PC-3 (cell line): ENCODE results near the gene GABRB2. TPM values are rescaled to one million over a fixed set of nuclear protein-coding genes. Genes with fewer than 3 reads are reported as not detected.

Source experiments
- ATAC-seq: fragments of 200-7000 bp; cut with Tn5 transposase; 2 replicates; pipeline ENCODE4 v1.9.1; 2020; ENCODE audit warnings: mild to moderate bottlenecking, moderate library complexity
- BruUV-seq: library from RNA; stranded (reverse); fragments of 400-500 nt; replicated peaks from 2 replicates; lab custom pipeline; 2021; lab: Mats Ljungman, UMichigan
- CTCF ChIA-PET: fragments of 300-600 bp; sonication (Branson Sonifier 250); formaldehyde crosslinking; loops from one replicate; lab custom pipeline; 2022; ENCODE audit warnings: antibody characterized with exemption; lab: Charles Lee
- POLR2A ChIA-PET: fragments of 300-600 bp; sonication (Branson Sonifier 250); formaldehyde crosslinking; loops from one replicate; lab custom pipeline; 2022; ENCODE audit warnings: antibody characterized with exemption; ENCODE audit not compliant: unreplicated experiment; lab: Charles Lee
- DNase-seq: peaks from one replicate; pipeline ENCODE4 v3.0.0-alpha.2; 2015
- H2AFZ ChIP-seq: fragments of 300-600 bp; sonication (generic); 2 replicates; pipeline ENCODE4 v1.6.0; 2016; ENCODE audit warnings: antibody characterized with exemption, low read length
- H3F3A ChIP-seq: fragments of 300-600 bp; sonication (generic); one replicate; pipeline ENCODE4 v1.6.0; 2017; ENCODE audit warnings: antibody characterized with exemption, low read length, control low read depth, mild to moderate bottlenecking; ENCODE audit not compliant: unreplicated experiment
- H3K27ac ChIP-seq: fragments of 300-600 bp; sonication (generic); 2 replicates; pipeline ENCODE4 v1.5.1; 2016; ENCODE audit warnings: mild to moderate bottlenecking, low read length
- H3K27me3 ChIP-seq: fragments of 300-600 bp; sonication (generic); 2 replicates; pipeline ENCODE4 v1.6.1; 2016; ENCODE audit warnings: low read length, mixed read lengths
- H3K36me3 ChIP-seq: fragments of 300-600 bp; sonication (generic); 2 replicates; pipeline ENCODE4 v1.6.1; 2016; ENCODE audit warnings: low read depth, mixed run types, low read length, mixed read lengths
- H3K4me1 ChIP-seq: fragments of 300-600 bp; sonication (generic); 2 replicates; pipeline ENCODE4 v1.5.1; 2016; ENCODE audit warnings: low read length; ENCODE audit not compliant: insufficient read depth
- H3K4me2 ChIP-seq: fragments of 300-600 bp; sonication (generic); 2 replicates; pipeline ENCODE4 v1.6.0; 2016; ENCODE audit warnings: low read length
- H3K4me3 ChIP-seq: fragments of 300-600 bp; sonication (generic); 2 replicates; pipeline ENCODE4 v1.5.1; 2016; ENCODE audit warnings: mild to moderate bottlenecking, low read length, mixed read lengths
- H3K79me2 ChIP-seq: fragments of 300-600 bp; sonication (generic); 2 replicates; pipeline ENCODE4 v1.6.1; 2017; ENCODE audit warnings: low read length, mixed read lengths
- H3K9ac ChIP-seq: fragments of 300-600 bp; sonication (generic); 2 replicates; pipeline ENCODE4 v1.6.0; 2016; ENCODE audit warnings: mild to moderate bottlenecking, low read length
- H3K9me2 ChIP-seq: fragments of 300-600 bp; sonication (generic); replicated peaks from 2 replicates; pipeline ENCODE4 v1.6.1; 2016; ENCODE audit warnings: mixed run types, low read length, mixed read lengths
- H3K9me3 ChIP-seq: fragments of 300-600 bp; sonication (generic); 2 replicates; pipeline ENCODE4 v1.6.1; 2016; ENCODE audit warnings: low read length, mixed read lengths
- H4K20me1 ChIP-seq: fragments of 300-600 bp; sonication (generic); 2 replicates; pipeline ENCODE4 v1.6.1; 2016; ENCODE audit warnings: low read length, mixed read lengths
- EZH2 ChIP-seq: fragments of 300-600 bp; sonication (generic); IDR thresholded peaks from one replicate; pipeline ENCODE4 v1.6.1; 2017; ENCODE audit warnings: antibody characterized with exemption, mild to moderate bottlenecking, low read length; ENCODE audit not compliant: unreplicated experiment
- EZH2phosphoT487 ChIP-seq: fragments of 300-600 bp; sonication (generic); IDR thresholded peaks from 2 replicates; pipeline ENCODE4 v1.6.1; 2018; ENCODE audit warnings: mild to moderate bottlenecking, antibody characterized with exemption, low read length, borderline replicate concordance
- intact Hi-C: fragments of 100-400 bp; cut with micrococcal nuclease; formaldehyde crosslinking; loops from 2 replicates; pipeline ENCODE4 v1.9.0; 2023
- total RNA-seq: library from RNA; depleted of rRNA; stranded (reverse); fragments of >200 nt; gene quantifications from 2 replicates; pipeline ENCODE4 v1.2.3, GENCODE V29; 2014
- TF ChIP-seq, protein P1 (sequence below): fragments of 300-600 bp; sonication (generic); conservative IDR thresholded peaks from 2 replicates; pipeline ENCODE4 v1.5.1; 2017; ENCODE audit warnings: antibody characterized with exemption, low read depth, mild to moderate bottlenecking, low read length

Gene GABRB2
- total RNA-seq, 1 experiment from 2014 or later, result not detected

DNA sequence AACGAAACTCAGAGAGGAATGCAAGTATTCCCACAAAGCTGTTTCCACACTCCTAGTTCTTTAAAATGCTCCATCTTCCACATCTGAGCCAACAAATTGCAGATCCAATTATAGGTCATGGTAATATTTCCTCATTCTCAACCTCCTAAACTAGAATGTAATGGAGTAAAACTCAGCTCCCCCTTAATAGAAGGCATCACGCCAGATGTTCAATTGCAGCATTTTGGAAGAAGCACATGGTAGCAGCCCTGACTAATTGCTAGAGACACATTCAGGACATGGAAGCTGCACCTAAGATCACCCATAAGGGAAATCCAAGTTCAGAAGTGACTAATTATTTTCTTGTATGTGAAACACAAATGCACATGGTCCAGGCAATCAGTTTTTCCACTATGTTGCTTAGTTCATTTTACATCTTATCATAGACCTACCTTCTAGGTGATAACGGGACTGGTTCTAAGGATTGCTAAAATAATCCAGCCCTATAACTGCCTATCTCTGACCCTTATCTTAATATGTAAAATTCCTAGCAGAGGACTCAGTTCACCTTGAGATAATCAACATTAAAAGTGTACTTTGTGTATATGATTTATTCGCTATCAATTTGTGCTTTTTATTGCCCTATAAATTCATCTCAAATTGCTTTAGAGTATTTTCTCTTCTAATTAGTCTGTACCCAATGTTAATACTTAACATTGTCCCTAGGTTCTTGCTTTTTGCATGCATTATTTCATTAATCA, 75.1 kb downstream of the GABRB2 start:
- ChIA-PET POLR2A (no interaction called here), CTCF (no interaction called here)
- H3K9ac ChIP-seq, result no peak overlapping the region
- H3K9me2 ChIP-seq, result no peaks in the 10 kb centered on the region
- no peaks in the 10 kb centered on the region for H3K36me3 ChIP-seq
- no peak for TF ChIP-seq EZH2phosphoT487
- no peak for TF ChIP-seq EZH2
- TF ChIP-seq, protein P1, sequence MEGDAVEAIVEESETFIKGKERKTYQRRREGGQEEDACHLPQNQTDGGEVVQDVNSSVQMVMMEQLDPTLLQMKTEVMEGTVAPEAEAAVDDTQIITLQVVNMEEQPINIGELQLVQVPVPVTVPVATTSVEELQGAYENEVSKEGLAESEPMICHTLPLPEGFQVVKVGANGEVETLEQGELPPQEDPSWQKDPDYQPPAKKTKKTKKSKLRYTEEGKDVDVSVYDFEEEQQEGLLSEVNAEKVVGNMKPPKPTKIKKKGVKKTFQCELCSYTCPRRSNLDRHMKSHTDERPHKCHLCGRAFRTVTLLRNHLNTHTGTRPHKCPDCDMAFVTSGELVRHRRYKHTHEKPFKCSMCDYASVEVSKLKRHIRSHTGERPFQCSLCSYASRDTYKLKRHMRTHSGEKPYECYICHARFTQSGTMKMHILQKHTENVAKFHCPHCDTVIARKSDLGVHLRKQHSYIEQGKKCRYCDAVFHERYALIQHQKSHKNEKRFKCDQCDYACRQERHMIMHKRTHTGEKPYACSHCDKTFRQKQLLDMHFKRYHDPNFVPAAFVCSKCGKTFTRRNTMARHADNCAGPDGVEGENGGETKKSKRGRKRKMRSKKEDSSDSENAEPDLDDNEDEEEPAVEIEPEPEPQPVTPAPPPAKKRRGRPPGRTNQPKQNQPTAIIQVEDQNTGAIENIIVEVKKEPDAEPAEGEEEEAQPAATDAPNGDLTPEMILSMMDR, result no peak
- no peaks in the 10 kb centered on the region for H4K20me1 ChIP-seq
- DNase-seq (no peak), ATAC-seq (no peak)
- intact Hi-C loops, result no loop called here
- no peak overlapping the region for H2AFZ ChIP-seq
- H3K4me2 ChIP-seq, result no peak overlapping the region
- H3F3A ChIP-seq, result no peaks in the 10 kb centered on the region
- H3K27me3 ChIP-seq, result no peaks in the 10 kb centered on the region
- no peak overlapping the region for H3K27ac ChIP-seq
- peaks cover 26% of the 10 kb centered on the region; the same call in 1 of the 2 replicates for H3K9me3 ChIP-seq
- H3K4me1 ChIP-seq, result no peaks in the 10 kb centered on the region
- BruUV-seq, result no TSS peak
- H3K79me2 ChIP-seq, result no peaks in the 10 kb centered on the region
- no peak overlapping the region for H3K4me3 ChIP-seq

DNA sequence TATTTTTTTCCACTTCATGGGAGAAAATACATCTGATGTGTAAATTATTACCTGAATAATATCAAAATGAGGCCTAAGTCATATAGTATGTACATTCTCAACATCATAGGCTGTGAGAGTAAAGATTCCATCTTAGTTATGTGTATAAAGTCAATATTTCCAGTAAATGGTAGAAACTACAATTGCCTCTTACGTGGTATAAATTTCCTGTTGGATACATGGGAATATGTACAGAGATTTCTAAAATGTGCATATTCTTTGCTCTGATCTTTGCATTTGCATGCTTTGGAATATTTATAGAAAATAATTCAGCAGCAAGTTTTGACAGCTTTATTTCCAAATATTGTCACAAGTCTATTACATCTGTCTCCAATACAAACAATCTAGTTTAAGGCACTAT, 78.8 kb downstream of the GABRB2 start:
- peaks cover 17% of the 10 kb centered on the region; the same call in 1 of the 2 replicates for H3K9me3 ChIP-seq
- TF ChIP-seq, protein P1, result no peak
- TF ChIP-seq EZH2, result no peak
- TF ChIP-seq EZH2phosphoT487, result no peak
- H3K4me3 ChIP-seq, result no peak overlapping the region
- ATAC-seq, result no peak
- BruUV-seq, result no TSS peak
- no peaks in the 10 kb centered on the region for H3K4me1 ChIP-seq
- intact Hi-C loops, result no loop called here
- H4K20me1 ChIP-seq, result no peaks in the 10 kb centered on the region
- H3F3A ChIP-seq, result no peaks in the 10 kb centered on the region
- no peak overlapping the region for H2AFZ ChIP-seq
- no peaks in the 10 kb centered on the region for H3K36me3 ChIP-seq
- no peak overlapping the region for H3K4me2 ChIP-seq
- H3K27me3 ChIP-seq, result no peaks in the 10 kb centered on the region
- CTCF ChIA-PET, result no interaction called here
- H3K27ac ChIP-seq, result no peak overlapping the region
- DNase-seq, result no peak
- H3K9me2 ChIP-seq, result no peaks in the 10 kb centered on the region
- no peaks in the 10 kb centered on the region for H3K79me2 ChIP-seq
- POLR2A ChIA-PET, result no interaction called here
- no peak overlapping the region for H3K9ac ChIP-seq

DNA sequence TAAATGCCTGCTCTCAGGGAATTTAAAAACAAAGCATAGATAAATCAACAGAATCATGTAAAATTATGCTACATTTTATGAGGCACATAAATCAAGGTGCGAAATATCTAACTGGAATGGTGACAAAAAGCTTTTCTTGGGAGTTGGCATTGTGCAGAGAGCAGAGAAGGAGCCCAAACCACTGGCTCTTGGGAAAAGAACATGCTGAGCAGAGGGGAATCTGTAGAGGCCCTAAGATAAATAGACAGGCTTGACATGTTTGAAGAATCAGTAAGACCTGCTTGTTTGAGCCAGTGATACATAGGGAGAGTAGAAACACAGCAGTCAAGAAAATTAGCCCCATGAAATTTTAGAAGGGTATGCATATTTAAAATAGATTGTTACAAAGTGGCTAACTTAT, 85.8 kb downstream of the GABRB2 start:
- no peak overlapping the region for H2AFZ ChIP-seq
- no peak overlapping the region for H3K4me2 ChIP-seq
- no peaks in the 10 kb centered on the region for H3K36me3 ChIP-seq
- ATAC-seq, result no peak
- no peaks in the 10 kb centered on the region for H3K27me3 ChIP-seq
- no peak for DNase-seq
- ChIA-PET POLR2A (no interaction called here), CTCF (no interaction called here)
- H4K20me1 ChIP-seq, result no peaks in the 10 kb centered on the region
- H3K79me2 ChIP-seq, result no peaks in the 10 kb centered on the region
- no peak overlapping the region for H3K9ac ChIP-seq
- H3K9me2 ChIP-seq, result no peaks in the 10 kb centered on the region
- H3K9me3 ChIP-seq, result peaks cover 4% of the 10 kb centered on the region; the same call in 1 of the 2 replicates
- H3F3A ChIP-seq, result no peaks in the 10 kb centered on the region
- intact Hi-C loops, result no loop called here
- no TSS peak for BruUV-seq
- no peak overlapping the region for H3K27ac ChIP-seq
- H3K4me3 ChIP-seq, result no peak overlapping the region
- no peaks in the 10 kb centered on the region for H3K4me1 ChIP-seq
- TF ChIP-seq, protein P1, result no peak
- TF ChIP-seq EZH2phosphoT487 (no peak), EZH2 (no peak)
